EL (cell line): ENCODE data around the gene MLXIP.

Experiments used
- DNase-seq: peaks from one replicate; pipeline ENCODE4 v3.0.0-alpha.2; 2016

MLXIP gene

DNA sequence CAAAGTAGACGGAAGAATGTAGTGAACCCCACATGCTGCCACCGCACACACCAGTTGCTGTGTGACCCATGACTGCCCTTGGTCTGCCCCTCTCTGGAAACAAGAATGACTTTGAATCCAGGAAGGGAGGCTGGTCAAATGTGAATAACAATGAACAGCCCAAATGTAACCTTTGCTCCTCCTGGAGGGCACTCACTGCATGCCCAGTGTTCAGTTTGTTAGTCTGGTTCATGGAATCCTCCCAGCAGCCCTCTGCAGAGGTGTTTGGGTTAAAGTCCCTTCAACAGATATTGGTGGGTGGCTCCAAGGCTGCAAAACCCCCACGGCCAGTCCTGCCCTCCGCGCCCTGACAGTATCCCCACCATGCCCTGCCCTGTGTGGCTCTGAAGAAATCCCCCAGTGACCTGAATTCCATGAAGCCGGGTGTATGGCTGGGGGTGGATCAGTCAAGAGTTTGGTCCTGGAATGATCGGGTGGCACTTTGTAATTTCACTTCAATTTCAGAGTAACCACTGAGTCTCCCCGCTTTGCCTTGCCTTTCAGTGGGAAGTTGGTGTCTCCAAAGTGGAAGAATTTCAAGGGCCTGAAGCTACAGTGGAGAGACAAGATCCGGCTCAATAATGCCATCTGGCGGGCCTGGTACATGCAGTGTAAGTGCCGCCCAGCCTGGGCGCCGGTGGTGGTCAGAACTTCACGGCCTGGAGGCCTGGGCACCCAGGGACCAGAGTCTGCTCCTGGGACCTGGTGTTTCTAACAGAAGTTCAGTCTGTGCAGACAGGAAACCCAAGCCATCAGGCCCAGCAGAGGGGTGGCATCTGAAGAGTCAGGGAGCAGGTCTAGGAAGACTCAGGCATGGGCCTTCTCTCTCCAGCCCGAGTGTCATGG is 48.4 kb downstream of the MLXIP start:
- DNase-seq = no peak

DNA sequence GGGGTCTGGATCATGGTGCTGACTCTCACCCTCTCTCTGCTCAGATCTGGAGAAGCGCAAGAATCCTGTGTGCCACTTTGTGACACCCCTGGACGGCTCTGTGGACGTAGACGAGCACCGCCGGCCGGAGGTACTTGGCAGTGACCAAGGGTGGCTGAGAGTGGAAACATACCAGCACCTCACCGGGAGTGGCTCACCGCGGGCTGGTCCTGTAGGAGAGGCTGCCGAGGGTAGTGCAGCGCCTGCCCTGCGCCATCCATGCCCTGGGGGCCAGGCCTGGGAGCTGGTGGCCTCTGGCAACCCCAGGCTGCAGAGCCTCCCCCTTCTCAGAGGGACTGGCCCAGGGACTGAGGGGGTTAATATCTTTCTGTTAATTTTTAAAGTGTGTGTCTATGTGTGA is 49.3 kb downstream of the MLXIP start:
- DNase-seq = no peak

DNA sequence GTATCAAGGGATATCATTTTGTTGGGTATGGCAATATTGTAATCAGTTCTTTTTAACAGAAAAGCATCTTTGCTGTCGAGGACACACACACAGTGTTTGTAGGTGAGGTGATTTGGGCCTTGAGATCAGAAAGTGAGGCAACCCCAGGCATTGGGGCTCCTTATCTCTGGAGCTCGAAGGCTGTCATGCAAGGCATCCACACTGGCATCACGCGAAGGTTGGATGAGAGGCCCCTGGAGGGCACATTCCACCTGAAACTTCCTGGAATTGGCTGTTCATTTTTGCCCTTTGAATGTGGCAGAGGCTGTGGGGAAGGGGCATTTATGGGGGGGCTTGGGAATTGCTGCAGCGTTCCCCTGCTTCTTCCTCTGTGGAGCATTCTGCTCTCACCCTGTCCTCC is 49.9 kb downstream of the MLXIP start:
- no peak for DNase-seq

DNA sequence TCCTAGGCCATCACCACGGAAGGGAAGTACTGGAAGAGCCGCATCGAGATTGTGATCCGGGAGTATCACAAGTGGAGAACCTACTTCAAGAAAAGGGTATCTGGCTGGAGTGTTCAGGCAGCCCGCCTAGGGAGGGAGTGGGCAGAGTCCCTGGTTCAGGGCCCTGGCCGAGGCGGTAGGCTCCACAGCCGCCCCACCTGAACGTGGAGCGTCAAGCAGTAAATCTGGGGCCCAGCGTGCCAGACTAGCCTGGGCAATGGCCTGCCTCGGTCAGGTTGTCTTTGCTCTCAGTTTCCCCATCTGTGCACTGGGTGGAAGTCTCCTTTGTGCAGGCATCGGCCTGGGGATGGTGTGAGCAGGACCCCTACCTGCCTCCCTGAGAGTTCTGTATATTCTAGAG is 50.6 kb downstream of the MLXIP start:
- DNase-seq = no peak

DNA sequence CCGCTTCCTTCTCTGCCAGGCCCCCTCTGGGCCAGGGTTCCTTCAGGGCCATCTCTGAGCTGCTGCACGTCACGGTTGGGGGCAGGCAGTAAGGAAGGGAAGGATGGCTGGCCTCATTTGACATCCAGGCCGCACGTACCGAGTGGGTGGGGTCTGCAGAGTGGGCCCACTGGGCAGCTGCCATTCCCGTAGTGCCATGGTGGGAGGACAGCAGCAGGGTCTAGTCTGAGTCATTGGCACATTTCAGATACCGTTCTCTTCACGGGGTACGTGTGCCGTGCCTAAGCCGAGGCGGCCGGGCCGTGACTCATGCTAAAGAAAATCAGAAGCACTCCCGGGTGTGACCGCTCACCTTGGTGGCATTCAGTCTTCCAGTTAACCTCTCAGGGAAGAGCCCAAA is 51.6 kb downstream of the MLXIP start:
- peak; percentile 76 for DNase-seq

DNA sequence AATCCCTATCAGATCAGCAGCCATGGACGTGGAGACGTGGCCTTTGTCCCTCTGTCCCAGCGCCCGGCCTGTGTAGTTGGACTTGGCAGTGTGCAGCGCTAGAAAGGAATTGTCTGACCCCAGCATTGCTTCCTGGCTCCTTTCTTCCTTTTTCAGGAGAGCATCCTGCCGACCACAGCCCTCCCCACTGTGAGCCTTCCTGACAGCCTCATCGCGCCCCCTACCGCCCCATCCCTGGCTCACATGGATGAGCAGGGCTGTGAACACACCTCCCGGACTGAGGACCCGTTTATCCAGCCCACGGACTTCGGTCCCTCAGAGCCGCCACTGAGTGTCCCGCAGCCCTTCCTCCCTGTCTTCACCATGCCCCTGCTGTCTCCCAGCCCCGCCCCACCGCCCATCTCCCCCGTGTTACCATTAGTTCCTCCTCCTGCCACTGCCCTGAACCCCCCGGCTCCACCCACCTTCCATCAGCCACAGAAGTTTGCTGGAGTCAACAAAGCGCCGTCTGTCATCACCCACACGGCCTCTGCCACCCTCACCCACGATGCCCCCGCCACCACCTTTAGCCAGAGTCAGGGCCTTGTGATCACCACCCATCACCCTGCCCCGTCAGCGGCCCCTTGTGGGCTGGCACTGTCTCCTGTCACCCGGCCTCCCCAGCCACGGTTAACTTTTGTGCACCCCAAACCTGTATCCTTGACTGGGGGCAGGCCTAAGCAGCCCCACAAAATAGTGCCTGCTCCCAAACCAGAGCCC is 54.8 kb downstream of the MLXIP start:
- DNase-seq = no peak

DNA sequence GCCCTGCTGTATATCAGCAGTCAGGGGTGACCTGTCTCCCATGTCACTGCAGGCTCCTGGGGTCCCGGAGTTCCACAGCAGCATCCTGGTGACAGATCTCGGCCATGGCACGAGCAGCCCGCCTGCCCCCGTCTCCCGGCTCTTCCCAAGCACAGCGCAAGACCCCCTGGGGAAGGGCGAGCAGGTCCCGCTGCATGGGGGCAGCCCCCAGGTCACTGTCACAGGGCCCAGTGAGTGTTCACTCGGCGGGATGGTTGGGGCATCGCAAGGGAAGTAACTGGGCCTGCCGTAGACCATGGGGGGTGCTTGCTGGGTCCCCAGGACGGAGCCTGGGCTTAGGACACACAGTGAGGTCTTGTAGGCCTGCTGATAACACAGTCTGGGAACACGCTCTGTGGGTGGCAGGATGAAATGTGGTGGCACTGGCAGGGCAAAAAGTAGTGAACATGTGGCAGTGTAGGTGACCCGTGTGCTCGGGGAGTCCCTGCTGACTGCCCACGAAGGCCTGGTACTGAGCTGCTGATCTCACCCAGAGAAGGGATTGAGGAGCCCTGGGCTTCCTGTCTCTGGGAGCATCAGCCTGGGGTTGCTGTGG is 57.0 kb downstream of the MLXIP start:
- no peak for DNase-seq

DNA sequence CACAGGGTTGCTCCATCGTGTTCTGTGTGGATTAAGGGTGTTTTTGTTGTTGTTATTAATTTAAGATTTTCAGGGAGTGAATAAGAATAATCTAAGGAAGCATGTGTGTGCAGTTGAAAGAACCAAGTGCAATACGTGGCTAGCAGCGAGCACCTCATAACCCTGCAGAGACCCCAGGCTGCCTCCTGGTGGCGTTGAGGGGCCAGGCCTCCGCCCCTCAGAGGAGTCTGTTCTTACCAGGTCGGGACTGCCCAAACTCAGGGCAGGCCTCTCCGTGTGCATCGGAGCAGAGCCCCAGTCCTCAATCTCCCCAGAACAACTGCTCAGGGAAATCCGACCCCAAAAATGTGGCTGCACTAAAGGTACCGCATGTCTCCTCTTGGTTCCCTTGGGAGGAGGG is 58.7 kb downstream of the MLXIP start:
- DNase-seq = no peak

DNA sequence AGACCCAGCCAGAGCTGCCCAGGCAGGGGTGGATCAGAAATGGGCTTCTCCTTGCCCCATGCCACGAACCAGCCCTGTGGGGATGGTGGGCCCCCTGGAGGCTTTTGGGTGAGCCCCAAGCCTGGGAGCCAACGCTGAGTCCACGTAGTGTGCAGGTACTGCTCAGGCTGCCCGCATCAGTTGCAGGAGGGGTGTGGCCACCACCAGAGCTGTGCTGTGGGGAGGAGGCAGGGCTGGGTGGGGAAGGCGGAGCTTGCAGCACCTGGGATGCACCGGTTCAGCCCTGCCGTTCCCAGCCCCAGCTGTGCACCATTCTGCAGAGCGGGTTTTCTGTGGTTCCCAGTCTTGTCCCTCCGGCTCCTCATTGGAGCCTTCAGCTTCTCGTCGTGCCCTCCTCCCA is 59.1 kb downstream of the MLXIP start:
- no peak for DNase-seq

DNA sequence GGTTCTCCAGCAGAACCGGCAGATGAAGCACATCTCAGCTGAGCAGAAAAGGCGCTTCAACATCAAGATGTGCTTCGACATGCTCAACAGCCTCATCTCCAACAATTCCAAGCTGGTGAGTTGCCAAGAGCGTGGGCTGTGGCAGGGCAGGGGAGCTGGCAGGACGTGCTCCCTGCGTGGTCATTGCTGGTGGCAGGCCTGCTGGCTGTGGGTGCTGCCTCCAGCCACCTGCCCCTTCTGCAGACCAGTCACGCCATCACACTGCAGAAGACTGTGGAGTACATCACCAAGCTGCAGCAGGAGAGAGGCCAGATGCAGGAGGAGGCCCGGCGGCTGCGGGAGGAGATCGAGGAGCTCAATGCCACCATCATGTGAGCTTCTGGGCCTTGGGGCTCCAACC is 59.6 kb downstream of the MLXIP start:
- DNase-seq = no peak

DNA sequence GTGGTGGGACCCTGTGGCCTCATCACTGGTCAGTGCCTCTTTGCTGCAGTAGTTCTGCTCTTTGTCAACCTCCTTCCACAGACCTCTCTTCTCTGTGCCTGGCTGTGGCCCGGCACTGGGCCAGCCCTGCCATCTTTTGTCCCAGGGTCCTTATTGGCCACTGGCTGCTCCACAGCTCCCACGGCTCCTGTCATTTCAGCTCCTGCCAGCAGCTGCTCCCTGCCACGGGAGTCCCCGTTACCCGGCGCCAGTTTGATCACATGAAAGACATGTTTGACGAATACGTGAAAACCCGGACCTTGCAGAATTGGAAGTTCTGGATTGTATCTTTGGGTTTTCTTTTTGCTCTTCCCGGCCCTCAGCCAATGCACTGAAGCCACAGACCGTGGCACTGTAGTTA is 60.1 kb downstream of the MLXIP start:
- no peak for DNase-seq

DNA sequence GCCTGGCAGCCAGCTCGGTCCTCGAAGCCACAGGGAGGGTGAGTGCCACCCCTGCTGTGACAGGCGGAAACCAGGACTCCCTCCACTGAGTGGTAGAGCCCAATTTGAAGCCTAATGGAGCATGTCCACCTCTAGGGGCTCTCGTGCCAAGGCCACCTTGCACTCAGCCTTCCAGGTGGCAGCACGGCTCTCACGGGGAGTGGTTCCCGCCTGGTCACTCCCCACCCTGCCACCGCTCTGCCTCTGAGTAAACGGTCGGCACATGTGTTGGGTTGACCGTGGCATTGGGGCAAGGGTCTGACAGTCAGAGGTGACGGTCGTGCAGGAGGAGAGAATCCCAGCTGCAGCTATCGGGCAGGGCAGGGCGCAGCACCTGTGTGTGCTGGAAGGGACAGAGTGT is 60.7 kb downstream of the MLXIP start:
- DNase-seq = no peak

DNA sequence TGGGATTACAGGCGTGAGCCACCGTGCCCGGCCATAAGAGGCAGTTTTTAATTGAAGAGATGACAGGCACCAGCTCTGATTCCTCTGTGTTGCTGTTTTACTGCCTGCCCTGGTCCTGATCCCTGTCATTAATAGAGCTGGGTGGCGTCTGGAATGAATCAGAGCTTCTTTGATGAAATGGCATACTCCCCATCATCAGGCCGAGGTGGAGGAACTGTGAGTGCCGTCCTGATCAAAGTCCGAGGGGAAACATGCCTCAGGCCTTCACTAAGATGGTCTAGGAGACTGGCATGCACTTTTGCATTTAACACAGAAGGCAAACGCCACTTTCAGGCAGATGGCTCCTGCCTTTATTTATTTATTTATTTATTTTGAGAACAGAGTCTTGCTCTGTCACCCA is 61.4 kb downstream of the MLXIP start:
- DNase-seq = no peak

DNA sequence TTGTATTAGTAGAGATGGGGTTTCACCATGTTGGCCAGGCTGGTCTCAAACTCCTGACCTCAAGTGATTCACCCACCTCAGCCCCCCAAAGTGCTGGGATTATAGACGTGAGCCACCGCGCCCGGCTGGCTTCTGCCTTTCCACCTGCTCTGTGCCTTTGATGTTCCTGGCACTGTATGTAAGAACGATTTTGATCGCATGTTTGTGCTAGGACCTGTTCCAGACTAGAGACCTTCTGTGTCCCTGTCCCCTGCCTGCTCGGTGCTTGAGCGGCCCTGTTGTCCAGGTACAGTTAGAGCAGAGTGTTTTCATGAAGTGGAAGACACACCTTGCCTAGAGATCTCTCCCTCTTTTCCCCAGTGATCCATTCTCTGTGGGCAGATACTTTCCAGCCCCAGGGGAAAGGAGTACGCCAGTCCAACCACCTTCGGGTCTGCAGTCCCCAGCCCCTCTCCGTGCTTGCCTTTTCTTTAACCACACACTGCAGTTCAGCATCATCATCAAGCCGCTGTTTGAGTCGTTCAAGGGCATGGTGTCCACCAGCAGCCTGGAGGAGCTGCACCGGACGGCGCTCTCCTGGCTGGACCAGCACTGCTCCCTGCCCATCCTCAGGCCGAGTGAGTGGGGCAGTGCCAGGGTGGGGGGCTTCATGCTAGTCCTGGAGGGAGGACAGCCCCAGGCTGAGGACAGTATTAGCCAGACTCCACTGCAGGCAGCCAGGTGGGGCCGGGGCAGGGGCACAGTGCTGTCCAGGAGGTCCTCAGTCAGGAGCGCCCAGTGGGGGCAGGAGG is 62.1 kb downstream of the MLXIP start:
- DNase-seq = no peak

DNA sequence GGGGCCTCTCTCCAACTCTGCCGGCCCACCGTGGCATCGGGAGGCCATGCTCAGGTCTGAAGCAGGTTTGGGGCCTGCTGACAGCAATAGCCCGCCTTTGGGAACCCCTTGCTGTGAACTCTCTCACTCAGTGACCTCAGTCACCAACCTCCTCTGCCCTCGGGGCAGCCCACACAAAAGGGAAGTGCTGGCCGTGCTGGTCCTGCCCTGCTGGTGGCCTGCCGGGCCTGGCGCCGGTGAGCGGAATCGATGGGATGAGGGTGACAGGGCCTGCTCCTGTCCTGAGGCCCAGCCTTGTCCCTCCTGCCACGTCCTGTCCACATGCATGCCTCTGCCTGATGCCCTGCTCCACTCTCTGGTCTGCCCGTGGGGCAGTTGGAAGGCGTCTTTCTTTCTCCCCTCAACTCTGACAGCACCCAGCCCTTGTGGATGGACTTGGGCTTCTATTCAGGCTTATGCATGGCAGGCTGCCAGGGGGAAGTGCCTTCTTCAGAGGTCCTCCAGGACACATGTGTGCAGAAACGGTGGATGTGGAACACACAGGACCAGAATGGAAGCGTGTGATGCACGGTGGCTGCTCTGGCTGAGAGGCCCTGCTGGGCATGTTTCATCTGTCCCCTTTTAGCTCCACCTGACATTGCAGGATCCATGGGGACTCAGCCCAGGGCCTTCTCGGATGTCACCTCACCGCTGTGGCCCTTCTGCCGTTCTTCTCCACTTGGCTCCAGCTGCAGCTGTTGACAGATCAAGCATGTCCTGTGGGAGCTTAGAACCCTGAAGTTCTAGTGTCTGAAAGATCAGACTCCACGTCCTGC is 63.6 kb downstream of the MLXIP start:
- no peak for DNase-seq

DNA sequence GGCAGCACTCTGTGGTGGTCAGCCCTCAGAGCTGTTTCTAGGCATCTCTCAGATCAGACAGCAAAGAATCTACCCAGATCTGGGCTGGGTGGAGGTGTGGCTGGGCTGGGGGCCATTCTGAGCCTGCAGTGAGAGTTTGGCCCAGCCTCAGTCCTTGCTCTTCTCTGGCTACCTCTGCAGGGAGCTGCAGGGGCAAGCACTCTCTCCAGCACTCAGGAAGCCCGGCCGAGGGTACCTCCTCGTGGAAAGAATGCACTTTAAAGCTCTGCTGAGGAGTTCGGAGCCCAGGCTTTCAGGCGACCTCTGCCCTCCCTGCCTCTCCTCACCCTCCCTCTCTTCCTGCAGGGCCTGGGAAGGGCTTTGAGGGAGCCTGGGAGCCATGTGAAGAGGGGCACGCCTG is 64.3 kb downstream of the MLXIP start:
- DNase-seq = no peak

DNA sequence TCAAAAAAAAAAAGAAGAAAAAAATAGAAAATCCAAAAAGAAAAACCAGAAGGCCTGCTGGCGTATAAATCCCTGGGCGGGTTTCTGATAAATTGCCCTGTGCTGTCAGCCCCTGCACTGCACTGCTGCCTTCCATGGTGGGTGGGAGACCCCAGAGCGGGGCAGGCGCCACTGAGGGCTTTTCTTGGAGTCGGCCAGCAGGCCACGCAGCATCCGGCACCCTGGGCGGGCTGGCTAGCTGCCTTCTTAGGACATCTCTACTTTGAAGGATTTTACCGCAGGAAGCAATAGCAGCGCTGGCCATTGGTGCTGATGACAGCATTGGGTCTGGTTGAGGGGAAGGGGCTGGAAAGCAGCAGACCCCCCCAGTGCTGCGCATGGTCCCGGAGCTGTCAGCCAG is 66.3 kb downstream of the MLXIP start:
- no peak for DNase-seq

DNA sequence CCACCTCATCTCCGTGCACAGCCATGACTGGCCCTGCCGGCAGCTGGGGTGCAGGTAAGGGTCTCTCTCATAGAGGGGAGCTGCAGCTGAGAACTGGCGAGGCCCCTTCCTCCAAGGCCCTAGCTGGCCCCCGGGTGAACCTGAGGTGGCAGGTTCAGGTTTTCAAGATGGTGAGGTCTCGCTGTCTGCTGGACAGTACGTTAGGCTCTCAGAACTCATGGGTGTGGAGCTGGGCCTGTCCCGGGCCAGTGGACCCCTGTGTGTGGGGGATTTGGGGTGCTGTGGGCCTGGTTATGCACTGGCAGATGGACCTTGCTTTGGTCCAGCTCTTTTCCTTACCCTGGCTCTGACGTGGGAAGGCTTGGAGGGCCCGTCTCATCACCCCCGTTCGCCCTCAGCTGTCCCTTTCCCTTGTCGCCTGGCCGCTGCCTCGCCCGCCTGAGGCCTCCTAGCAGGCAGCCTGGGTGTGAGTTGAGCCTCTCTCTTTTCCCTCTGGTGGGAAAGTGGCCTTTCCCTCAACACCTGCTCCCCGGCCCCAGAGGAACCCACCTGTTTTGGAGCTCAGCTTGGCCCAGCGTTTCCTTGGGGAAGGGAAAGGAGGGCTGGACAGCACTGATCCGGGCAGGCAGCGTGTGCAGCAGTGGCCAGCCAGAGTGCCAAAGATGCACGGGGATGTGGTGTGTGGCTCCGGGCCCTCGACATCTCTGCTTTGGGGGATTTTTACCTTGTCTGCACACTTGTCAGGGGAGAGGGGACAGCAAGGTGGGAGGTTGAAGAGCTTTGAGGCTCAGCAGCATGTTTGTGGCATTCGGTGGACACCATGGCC is 67.2 kb downstream of the MLXIP start:
- no peak for DNase-seq

DNA sequence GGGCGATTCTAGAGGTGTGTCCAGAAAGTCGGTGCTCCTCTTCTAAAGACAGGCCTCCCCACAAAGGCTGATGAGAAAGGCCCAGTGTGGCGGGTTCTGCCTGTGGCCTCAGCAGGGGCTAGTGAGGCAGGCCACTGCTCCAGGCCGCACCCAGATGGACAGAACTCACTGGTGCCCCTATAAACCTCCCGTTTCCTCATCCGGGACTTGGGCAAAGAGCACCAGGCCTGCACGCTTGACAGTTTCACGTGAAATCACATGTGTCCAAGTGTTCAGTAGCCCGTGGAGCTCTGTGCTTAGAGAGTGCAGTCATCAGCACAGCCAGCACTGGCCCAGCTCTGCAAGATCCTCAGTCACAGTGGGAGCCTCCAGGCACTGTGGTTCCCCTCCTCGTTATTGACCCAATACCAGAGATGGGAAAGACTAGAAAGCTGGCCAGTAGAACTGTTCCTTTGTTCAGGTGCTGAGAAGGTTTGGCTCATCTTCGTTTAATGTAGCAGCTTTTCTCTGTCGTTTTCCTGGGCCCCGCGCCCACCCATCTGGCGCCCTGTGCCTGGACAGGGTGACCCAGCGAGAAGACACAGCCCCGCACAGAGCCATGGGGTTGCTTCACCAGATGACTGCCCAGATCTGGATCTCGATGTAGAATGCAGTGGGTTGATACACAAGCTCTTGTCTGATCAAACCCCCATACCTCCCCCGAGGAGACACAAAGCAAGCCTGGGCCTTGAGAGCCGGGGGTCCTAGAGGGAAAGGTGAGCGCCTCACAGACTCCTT is 69.1 kb downstream of the MLXIP start:
- DNase-seq = no peak

DNA sequence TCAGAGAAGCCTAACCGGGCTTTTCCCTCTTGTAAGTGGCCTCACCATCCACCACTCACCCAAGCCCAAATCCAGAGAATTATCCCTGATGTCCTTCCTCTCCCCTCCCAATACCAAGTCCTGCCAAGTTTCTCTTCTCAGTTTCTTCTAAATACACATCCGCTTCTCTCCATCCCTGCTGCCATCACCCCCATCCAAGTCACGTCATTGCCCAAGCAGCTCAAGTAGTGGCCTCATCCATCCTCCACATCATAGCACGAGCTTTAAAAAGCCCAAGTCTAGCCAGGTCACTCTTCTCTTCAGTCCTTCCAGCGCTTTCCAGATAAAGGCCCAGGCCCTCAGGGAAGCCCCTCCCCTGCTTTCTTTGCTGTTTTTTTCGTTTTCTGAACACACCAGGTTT is 70.1 kb downstream of the MLXIP start:
- DNase-seq = no peak
